ENCODE data around the gene CCDC174.

The CCDC174 gene

DNA sequence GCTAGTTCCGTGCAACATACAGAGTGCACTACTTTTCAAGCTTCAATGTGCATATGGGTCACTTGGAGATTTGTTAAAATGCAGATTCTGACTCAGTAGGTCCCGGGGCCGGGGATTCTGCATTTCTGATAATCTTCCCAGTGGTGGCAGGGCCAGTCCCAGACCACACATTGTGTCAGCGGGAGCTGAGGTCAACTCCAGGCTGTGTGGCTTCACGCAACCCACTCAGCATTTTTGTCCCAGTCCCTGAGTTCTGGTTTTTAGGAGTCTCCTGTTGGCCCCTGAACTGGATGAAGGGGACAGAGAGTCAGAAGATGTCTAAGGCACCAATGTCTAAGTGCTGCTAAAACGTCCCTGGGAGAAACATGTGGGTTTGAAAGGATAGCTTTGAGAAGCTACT lies 26.1 kb upstream of the CCDC174 start:
- DNase-seq (ENCODE audit: low spot score) = no peak

DNA sequence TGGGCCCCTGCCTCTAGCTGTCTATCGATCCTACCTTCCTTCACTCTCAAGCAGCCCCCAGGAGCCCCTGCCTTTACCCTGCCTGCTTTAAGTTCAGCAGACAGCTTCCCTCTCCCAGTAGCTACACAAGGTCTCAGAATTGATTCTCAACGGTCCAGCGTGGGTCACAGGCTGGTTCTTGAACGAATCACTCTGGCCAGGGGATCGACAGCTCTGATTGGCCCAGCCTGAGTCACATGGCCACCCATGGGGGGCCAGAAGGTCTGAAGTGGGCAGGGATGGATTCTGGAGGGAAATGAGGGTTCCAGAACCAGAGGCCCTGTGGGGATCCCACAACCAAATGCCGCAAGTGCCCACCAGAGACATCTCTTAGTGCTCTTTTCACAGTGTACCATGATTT lies 23.7 kb upstream of the CCDC174 start:
- DNase-seq (ENCODE audit: low spot score) = no peak

DNA sequence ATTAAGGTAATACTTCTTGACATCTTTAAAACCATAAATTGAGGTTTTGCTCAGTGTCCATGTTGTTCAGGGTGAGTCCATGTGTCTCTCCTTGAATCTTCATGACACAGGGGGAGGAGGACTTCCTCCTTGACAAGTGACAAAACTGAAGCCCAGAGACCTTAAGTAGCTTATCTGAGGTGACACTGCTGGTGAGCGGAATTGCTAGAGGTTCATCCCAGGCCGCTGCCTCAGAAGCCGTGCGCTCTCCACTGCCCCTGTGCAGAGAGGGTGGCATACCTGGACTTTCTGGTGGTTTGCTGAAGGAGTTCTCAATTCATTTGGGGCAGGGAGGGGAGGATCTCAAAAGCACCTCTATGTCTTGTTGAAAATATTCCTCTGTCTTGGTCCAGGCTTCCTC lies 23.2 kb upstream of the CCDC174 start:
- no peak for DNase-seq (ENCODE audit: low spot score)

DNA sequence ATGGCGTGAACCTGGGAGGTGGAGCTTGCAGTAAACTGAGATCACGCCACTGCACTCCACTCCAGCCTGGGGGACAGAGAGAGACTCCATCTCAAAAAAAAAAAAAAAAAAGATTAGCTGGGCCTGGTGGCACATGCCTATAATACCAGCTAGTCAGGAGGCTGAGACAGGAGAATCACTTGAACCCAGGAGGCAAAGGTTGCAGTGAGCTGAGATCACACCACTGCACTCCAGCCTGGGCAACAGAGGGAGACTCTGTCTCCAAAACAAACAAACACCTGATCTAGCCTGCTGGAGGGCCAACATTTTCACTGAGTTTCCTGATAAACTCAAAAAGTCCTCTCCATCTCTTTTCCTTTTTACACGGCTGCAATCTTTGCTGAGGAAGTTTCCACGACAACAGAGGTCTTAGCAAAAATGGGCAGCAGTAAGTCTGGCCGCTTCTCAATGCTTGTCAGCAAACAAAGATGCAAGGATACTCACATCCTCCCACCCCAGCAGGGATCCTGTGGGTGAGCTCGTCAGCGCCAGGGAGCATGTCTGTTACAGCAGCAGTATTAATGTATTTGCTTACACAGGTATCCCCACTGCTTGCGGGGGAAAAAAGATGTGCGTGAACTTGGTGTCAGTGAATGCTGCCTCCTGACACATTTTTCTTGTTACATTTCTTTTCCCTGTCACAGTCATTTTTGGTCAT lies 21.0 kb upstream of the CCDC174 start:
- DNase-seq (ENCODE audit: low spot score) = no peak

- no peak for DNase-seq (ENCODE audit: low spot score)
These were observed 20.5 kb upstream of the CCDC174 start for GRCh38 chr3:14631101-14631497.

DNA sequence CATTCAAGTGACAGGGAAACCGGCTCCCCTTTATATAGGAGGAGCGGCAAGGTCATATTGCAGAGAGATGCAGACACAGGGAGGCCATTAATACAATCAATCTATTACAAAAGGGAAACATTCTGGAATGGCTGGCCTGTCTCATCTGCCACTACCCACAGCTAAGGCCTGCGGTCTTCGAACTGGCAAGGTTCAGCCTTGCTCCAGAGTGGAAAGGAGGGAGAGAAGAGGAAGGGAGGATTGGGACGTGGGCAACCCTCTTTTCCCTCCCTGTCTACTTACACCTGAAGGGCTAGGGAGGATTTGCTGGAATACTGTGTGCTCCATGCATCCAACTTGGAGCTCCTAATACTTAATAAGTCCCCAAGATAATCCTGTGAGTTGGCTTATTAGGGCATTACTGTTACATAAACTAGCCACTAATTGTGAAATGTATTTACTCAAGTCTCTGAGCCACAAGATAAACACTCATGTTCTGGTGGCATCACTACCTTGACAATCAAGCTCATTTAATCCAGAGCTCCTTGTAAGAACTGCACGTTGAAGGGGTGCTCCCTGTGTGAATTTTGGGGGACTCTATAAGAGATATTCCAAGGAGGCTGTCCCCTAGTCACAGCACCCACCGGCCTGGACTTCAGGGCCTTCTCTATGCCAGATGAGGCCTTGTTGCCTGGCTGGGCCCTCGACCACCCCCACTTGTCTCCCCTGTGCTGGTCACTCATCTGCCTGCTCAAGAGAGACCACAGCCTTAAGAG lies 19.7 kb upstream of the CCDC174 start:
- DNase-seq (ENCODE audit: low spot score) = peak; percentile 53

- DNase-seq (ENCODE audit: low spot score) = peak; percentile 22
These were observed 19.1 kb upstream of the CCDC174 start for GRCh38 chr3:14632442-14632930.

GRCh38 chr3:14633417-14633816 lies 18.1 kb upstream of the CCDC174 start:
- DNase-seq (ENCODE audit: low spot score) = peak; percentile 25

GRCh38 chr3:14633819-14634424 lies 17.6 kb upstream of the CCDC174 start:
- DNase-seq (ENCODE audit: low spot score) = peak; percentile 30

GRCh38 chr3:14634763-14635400 lies 16.7 kb upstream of the CCDC174 start:
- DNase-seq (ENCODE audit: low spot score) = peak; percentile 1

DNA sequence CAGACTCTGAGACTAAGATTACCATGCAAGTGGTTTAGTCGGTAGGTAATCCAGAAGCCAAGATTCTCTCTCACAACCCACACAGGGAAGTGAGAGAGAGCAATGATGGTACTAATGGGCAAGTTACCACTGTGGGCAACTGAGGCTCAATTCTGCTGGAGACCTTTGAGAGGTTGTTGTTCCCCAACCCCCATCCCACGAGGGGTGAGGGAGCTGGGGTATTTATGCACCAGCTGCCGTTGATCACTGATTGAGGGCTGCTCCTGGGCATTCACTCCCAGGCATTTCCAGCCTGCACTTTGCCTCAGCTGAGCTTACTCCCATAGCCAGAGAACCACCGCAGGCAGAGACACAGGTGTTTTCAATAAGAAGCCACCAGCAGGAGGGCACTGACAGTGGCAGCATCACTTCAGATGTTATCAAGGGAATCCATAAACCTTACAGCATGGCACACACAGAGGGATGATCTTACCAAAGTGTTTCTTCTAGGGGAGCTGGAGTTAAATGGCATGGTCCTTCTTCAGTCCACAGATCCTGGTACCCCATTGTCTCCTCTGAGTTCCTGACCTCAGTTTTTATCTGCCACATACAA lies 15.0 kb upstream of the CCDC174 start:
- peak; percentile 15 for DNase-seq (ENCODE audit: low spot score)

DNA sequence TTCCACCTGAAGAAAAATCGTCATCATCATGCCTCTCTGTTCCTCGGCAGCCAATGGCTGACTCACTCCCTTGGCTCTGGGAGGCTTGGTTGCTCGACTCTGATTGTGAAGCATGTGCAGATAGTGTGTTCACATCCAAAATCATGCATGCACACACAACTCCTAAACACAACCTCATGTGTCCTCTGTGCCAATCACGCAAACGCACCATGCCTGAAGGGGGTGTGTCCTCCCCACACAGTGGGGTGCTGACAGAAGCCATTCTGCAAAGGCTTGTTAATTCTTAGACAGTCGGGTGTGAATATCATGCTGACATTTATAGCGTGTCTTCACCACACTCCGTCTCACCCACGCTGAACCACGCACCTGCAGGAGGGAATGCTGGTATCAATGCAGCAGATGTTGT lies 11.4 kb upstream of the CCDC174 start:
- no peak for DNase-seq (ENCODE audit: low spot score)

DNA sequence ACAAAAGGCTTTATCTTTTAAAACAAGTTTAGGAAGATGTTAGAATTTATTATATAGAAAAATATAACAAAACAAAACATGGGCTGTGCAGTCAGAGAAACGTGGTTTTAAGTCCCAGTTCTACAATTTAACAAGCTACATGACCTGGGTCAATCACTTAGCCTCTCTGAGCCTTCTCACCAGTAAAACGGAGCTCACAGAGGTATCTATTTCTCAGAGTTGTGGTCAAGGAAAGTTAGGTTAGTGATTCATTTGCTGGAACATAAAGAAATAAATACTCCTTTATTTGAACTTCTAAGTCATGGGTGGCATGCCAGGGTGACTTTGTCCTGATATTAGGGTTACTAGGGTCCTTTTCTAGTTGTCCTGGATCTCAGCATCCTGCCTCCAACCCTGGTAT lies 10.8 kb upstream of the CCDC174 start:
- DNase-seq (ENCODE audit: low spot score) = no peak

GRCh38 chr3:14641346-14641745 lies 10.2 kb upstream of the CCDC174 start:
- DNase-seq (ENCODE audit: low spot score) = no peak

- no peak for DNase-seq (ENCODE audit: low spot score)
These were observed 6.1 kb upstream of the CCDC174 start for GRCh38 chr3:14645453-14645852.

DNA sequence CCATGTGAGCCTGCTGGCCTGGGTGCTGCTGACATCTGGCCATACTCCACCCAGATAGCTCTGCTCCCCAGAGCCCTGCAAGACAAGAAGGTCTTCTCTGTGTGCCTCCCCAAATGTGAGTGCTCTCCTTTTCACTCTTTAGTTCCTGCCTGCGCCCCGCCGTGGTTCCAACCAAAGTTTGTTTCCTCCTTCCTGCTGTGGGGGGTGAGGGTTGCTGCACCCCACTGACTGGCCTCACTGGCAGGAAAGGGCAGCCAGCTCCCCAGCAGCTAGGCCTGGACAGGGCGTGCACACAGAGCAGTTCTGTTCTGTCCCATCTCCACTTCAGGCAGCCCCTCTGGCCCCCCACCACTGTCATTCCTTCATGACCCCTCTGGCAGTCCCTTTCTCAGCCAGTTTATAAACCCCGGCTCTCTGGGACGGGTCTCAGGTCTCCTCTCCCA lies 5.4 kb upstream of the CCDC174 start:
- DNase-seq (ENCODE audit: low spot score) = peak; percentile 55

- peak; percentile 23 for DNase-seq (ENCODE audit: low spot score)
These were observed 4.8 kb upstream of the CCDC174 start for GRCh38 chr3:14646589-14647413.

GRCh38 chr3:14647976-14648955 lies 3.3 kb upstream of the CCDC174 start:
- DNase-seq (ENCODE audit: low spot score) = no peak

GRCh38 chr3:14649466-14649865 lies 2.1 kb upstream of the CCDC174 start:
- no peak for DNase-seq (ENCODE audit: low spot score)

DNA sequence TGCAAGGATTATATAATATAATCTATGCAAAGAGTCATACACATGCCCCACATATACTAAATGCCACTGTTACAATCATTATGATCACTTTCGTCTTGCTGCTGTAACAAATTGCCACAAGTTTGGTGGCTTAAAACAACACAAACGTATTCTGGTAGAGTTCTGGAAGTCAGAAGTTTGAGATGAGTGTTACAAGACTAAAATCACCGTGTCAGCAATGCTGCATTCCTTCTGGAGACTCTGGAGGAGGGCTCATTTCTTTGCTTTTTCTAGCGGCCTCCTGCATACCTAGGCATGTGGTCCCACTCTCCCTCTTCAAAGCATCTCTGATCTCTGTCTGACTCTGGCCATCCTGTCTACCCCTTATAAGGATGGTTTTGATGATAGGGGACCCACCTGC lies 1.4 kb upstream of the CCDC174 start:
- peak; percentile 51 for DNase-seq (ENCODE audit: low spot score)

Measured in left forelimb (tissue), 1 donor.